Thyroid gland (tissue), 4 donors: ENCODE measurements around the gene EPS15.
A peak's percentile ranks its signal among the peaks of the same experiment; 100 is the strongest.

Experiments used
- CTCF ChIP-seq, 6 experiments: fragments of 200-600 bp in 3 of 6; fragments of 450-650 bp in 3 of 6; sonication (generic) in 3 of 6; IDR thresholded peaks; one replicate each; pipeline ENCODE4 v1.5.1; 2016 to 2019; ENCODE audit warnings: antibody characterized with exemption in 6 of 6, mild to moderate bottlenecking in 2 of 6, inconsistent platforms in 1 of 6, moderate library complexity in 1 of 6
- POLR2A ChIP-seq, 2 donors: fragments of 450-650 bp; IDR thresholded peaks; one replicate each; pipeline ENCODE4 v1.6.1; 2017; ENCODE audit warnings: antibody characterized with exemption in 2 of 2, mild to moderate bottlenecking in 2 of 2, moderate library complexity in 1 of 2

- TF ChIP-seq CTCF (IDR thresholded peaks at IDR 0.05): no peak
- TF ChIP-seq POLR2A (IDR thresholded peaks at IDR 0.05): peak in 1 of 2 donors; percentile 28
Observed at GRCh38 chr1:51331206-51332100, 187.6 kb downstream of the EPS15 start.
